Progenitor cell of endocrine pancreas (in vitro differentiated cells): ENCODE results near the gene CDH23. TPM values are rescaled to one million over a fixed set of nuclear protein-coding genes. Genes with fewer than 3 reads are reported as not detected.

Experiments
- DNase-seq: peaks from one replicate; pipeline ENCODE4 v3.0.0; 2021; ENCODE audit warnings: low spot score; ENCODE audit not compliant: unreplicated experiment
- H3K27ac Mint-ChIP-seq: 2 replicates; pipeline ENCODE4 v1.8.0; 2021; ENCODE audit warnings: mild to moderate bottlenecking, moderate library complexity, mixed read lengths
- H3K27me3 Mint-ChIP-seq: 2 replicates; pipeline ENCODE4 v1.8.0; 2021; ENCODE audit warnings: mixed read lengths
- H3K36me3 Mint-ChIP-seq: 2 replicates; pipeline ENCODE4 v1.8.0; 2022; ENCODE audit warnings: mixed read lengths; ENCODE audit not compliant: insufficient read depth
- H3K4me1 Mint-ChIP-seq: 2 replicates; pipeline ENCODE4 v1.8.0; 2021; ENCODE audit warnings: low read depth, mixed read lengths
- H3K4me3 Mint-ChIP-seq: 2 replicates; pipeline ENCODE4 v1.8.0; 2021; ENCODE audit warnings: low read depth, mild to moderate bottlenecking, moderate library complexity, mixed read lengths
- H3K9me3 Mint-ChIP-seq: 2 replicates; pipeline ENCODE4 v1.8.0; 2021; ENCODE audit warnings: low read depth, mixed read lengths
- CTCF ChIP-seq: fragments of 200-600 bp; sonication (generic); IDR thresholded peaks from one replicate; pipeline ENCODE4 v1.5.0; 2021; ENCODE audit warnings: antibody characterized with exemption, mild to moderate bottlenecking; ENCODE audit not compliant: unreplicated experiment
- total RNA-seq: library from RNA; stranded (reverse); gene quantifications from 2 replicates; pipeline ENCODE4 v1.2.1, GENCODE V29; 2021

The CDH23 gene
- total RNA-seq, 1 donor from 2014 or later: 0.43 TPM

GRCh38 chr10:71564194-71564820 lies 167.6 kb downstream of the CDH23 start:
- TF ChIP-seq CTCF: no peak
- Mint-ChIP-seq H3K36me3 (no peaks in the 10 kb centered on the region), H3K4me1 (peaks cover 2% of the 10 kb centered on the region), H3K27ac (no peak overlapping the region), H3K4me3 (no peak overlapping the region), H3K27me3 (peaks cover 36% of the 10 kb centered on the region), H3K9me3 (no peaks in the 10 kb centered on the region)
- no peak for DNase-seq

- Mint-ChIP-seq H3K36me3 (no peaks in the 10 kb centered on the region), H3K9me3 (no peaks in the 10 kb centered on the region), H3K27ac (no peak overlapping the region), H3K4me3 (no peak overlapping the region), H3K4me1 (peaks cover 2% of the 10 kb centered on the region), H3K27me3 (peaks cover 26% of the 10 kb centered on the region)
- TF ChIP-seq CTCF: no peak
- DNase-seq: no peak
These were observed 168.7 kb downstream of the CDH23 start for GRCh38 chr10:71565284-71566000.

GRCh38 chr10:71567006-71567405 lies 170.3 kb downstream of the CDH23 start:
- no peaks in the 10 kb centered on the region for H3K36me3 Mint-ChIP-seq
- H3K9me3 Mint-ChIP-seq: no peaks in the 10 kb centered on the region
- no peaks in the 10 kb centered on the region for H3K4me1 Mint-ChIP-seq
- H3K27ac Mint-ChIP-seq: no peak overlapping the region
- DNase-seq: no peak
- peaks cover 17% of the 10 kb centered on the region for H3K27me3 Mint-ChIP-seq
- no peak overlapping the region for H3K4me3 Mint-ChIP-seq
- TF ChIP-seq CTCF: no peak

- Mint-ChIP-seq H3K9me3 (no peaks in the 10 kb centered on the region), H3K27ac (no peak overlapping the region), H3K27me3 (peaks cover 32% of the 10 kb centered on the region), H3K36me3 (no peaks in the 10 kb centered on the region), H3K4me3 (no peak overlapping the region), H3K4me1 (no peaks in the 10 kb centered on the region)
- no peak for TF ChIP-seq CTCF
- no peak for DNase-seq
These were observed 172.3 kb downstream of the CDH23 start for GRCh38 chr10:71568896-71569492.

- H3K4me1 Mint-ChIP-seq: no peaks in the 10 kb centered on the region
- H3K27me3 Mint-ChIP-seq: peaks cover 22% of the 10 kb centered on the region
- DNase-seq: peak; percentile 85
- TF ChIP-seq CTCF: peak; percentile 89
- H3K9me3 Mint-ChIP-seq: no peaks in the 10 kb centered on the region
- H3K27ac Mint-ChIP-seq: no peak overlapping the region
- no peaks in the 10 kb centered on the region for H3K36me3 Mint-ChIP-seq
- no peak overlapping the region for H3K4me3 Mint-ChIP-seq
These were observed 173.3 kb downstream of the CDH23 start for GRCh38 chr10:71569775-71570588.
